PFSK-1 (cell line): ENCODE data around the gene MRPS10.

ENCODE experiments used
- FOXP2 ChIP-seq: optimal IDR thresholded peaks from 2 replicates; pipeline ENCODE3; 2011; ENCODE audit warnings: borderline replicate concordance, control low read depth, inconsistent platforms; ENCODE audit not compliant: insufficient read depth; ENCODE audit errors: extremely low read length, extremely low read depth
- POLR2AphosphoS5 ChIP-seq: IDR thresholded peaks from 2 replicates; pipeline ENCODE4 v1.6.1; 2012; ENCODE audit warnings: low read depth, mild to moderate bottlenecking, control low read depth, low read length, moderate library complexity
- REST ChIP-seq, 2 experiments: IDR thresholded peaks; 2 replicates each; pipeline versions ENCODE4 v1.6.1 to v1.8.0; 2011 to 2012; ENCODE audit warnings: low read depth in 2 of 2, low read length in 2 of 2, control low read depth in 1 of 2, inconsistent platforms in 1 of 2, mild to moderate bottlenecking in 1 of 2, moderate library complexity in 1 of 2; ENCODE audit not compliant: insufficient read depth in 1 of 2
- SIN3A ChIP-seq: IDR thresholded peaks from 2 replicates; pipeline ENCODE4 v1.6.1; 2012; ENCODE audit warnings: mild to moderate bottlenecking, low read length, moderate library complexity, borderline replicate concordance; ENCODE audit not compliant: insufficient read depth
- TAF1 ChIP-seq: IDR thresholded peaks from 2 replicates; pipeline ENCODE4 v1.6.1; 2012; ENCODE audit warnings: low read length, control low read depth, borderline replicate concordance; ENCODE audit not compliant: insufficient read depth

The MRPS10 gene

DNA sequence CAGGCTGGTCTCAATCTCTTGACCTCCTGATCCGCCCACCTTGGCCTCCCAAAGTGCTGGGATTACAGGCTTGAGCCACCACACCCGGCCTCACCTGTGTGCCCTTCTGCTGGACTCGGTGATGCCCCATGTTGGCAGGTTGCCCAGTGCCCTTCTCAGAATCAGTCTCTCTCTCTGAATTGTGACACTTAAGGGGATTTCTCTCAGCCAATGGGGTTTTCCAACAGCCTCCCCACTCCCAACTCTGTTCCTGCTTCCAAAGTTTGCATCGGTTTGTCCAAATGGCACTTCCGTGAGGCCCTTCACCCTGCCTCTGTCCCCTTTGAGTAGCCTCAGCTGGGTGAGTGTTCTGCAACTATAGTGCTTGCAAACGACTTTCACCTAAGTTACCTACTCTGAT is 3.1 kb upstream of the MRPS10 start:
- TF ChIP-seq FOXP2 (no peak), TAF1 (no peak), POLR2AphosphoS5 (no peak), SIN3A (no peak), REST (IDR thresholded peaks at IDR 0.05; ENCODE audit: insufficient read depth in 1 of 2, low read depth in 2 of 2, low read length in 2 of 2) (no peak)

DNA sequence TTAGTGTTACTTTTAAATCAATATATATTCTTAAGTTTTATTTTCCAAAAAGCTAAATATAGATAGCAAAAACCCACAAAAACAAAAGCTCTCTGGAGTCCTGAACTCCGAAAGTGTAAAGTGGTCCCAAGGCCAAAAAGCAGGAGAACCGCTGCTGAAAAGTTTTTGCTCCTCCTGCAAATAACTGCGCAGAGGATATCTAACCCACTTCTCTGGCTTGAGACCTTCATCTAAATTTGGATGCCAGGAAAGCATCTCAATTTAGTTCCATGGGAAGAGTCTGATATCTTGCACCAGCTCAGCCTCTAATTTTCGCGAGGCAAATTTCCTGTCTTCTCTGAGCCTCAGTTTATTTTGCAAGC is 523 bp downstream of the MRPS10 start:
- TF ChIP-seq SIN3A (no peak), POLR2AphosphoS5 (no peak), TAF1 (no peak), FOXP2 (no peak), REST (IDR thresholded peaks at IDR 0.05; ENCODE audit: insufficient read depth in 1 of 2, low read depth in 2 of 2, low read length in 2 of 2) (no peak)

DNA sequence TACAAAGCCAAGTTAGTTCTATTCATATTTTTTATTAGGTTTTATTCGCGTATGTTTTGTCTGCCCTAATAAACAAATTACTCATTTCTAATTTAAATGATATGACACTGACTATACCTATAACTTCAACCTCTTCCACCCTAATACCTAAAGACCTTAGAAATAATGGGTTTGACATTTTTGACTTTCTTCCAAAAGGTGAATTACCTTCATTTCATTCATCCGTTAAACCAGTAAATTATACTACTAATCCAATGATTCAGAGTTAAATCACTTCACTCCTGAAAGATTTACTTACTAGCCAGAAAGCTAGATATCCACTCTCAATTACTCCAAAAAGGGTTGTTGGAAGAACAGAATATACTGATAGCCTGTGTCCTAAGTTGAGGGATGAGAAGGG is 5.2 kb downstream of the MRPS10 start:
- TF ChIP-seq POLR2AphosphoS5 (no peak), REST (IDR thresholded peaks at IDR 0.05; ENCODE audit: insufficient read depth in 1 of 2, low read depth in 2 of 2, low read length in 2 of 2) (no peak), FOXP2 (no peak), SIN3A (no peak), TAF1 (no peak)

DNA sequence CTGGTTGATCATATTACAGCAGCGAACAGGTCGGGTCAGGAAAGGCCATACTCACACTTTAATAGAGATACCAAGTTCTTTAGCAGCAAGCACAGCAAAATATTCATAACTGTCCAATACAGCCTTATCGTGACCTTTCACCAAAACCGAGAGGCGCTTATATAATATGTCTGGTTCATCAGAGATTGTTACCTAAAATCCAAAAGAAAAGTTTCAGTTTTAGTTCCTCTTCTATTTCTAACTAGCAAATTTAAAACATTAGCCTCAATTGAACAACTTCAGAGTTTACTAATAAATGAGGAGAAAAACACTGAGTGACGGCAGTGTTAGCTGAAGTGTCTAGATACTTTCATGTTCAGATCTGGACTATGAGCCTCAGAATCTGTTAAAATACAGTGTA is 5.9 kb downstream of the MRPS10 start:
- TF ChIP-seq TAF1 (no peak), POLR2AphosphoS5 (no peak), SIN3A (no peak)

- TF ChIP-seq SIN3A (no peak; the same call in 1 of the 2 replicates), TAF1 (no peak), FOXP2 (no peak), POLR2AphosphoS5 (no peak), REST (IDR thresholded peaks at IDR 0.05; ENCODE audit: insufficient read depth in 1 of 2, low read depth in 2 of 2, low read length in 2 of 2) (no peak; a peak in 1 of 4 replicates)
These were observed 7.1 kb downstream of the MRPS10 start for GRCh38 chr6:42210551-42210950.
